Stimulated activated naive CD8-positive, alpha-beta T cell treated with anti-CD3 and anti-CD28 coated beads, Interleukin-15, amount 100 ng/mL, for 72 hours (primary cell): ENCODE results near the gene FKBP8.
"Not testable (repeated sequence)": the region's sequence is repeated elsewhere in the genome, so short reads cannot be mapped to it uniquely, and the experiment has no call there.

ENCODE experiments used
- ATAC-seq: fragments of 150-1000 bp; cut with Tn5 transposase; 2 replicates; pipeline ENCODE4 v1.10.0; 2021; ENCODE audit warnings: mild to moderate bottlenecking, moderate library complexity
- DNase-seq, 2 donors: peaks; one replicate each; pipeline ENCODE4 v3.0.0; 2021 to 2022
- H3K27ac Mint-ChIP-seq, 2 donors: one replicate each; pipeline ENCODE4 v1.8.0; 2022; ENCODE audit warnings: mild to moderate bottlenecking in 2 of 2, mixed read lengths in 2 of 2, moderate library complexity in 2 of 2
- H3K27me3 Mint-ChIP-seq: one replicate; pipeline ENCODE4 v1.8.0; 2022; ENCODE audit warnings: mixed read lengths
- H3K4me1 Mint-ChIP-seq: one replicate; pipeline ENCODE4 v1.8.0; 2022; ENCODE audit warnings: mild to moderate bottlenecking, mixed read lengths
- H3K4me3 Mint-ChIP-seq, 2 donors: one replicate each; pipeline ENCODE4 v1.8.0; 2022; ENCODE audit warnings: mild to moderate bottlenecking in 2 of 2, mixed read lengths in 2 of 2, moderate library complexity in 1 of 2
- H3K9me3 Mint-ChIP-seq, 2 donors: one replicate each; pipeline ENCODE4 v1.8.0; 2022; ENCODE audit warnings: mixed read lengths in 2 of 2

Gene FKBP8

DNA sequence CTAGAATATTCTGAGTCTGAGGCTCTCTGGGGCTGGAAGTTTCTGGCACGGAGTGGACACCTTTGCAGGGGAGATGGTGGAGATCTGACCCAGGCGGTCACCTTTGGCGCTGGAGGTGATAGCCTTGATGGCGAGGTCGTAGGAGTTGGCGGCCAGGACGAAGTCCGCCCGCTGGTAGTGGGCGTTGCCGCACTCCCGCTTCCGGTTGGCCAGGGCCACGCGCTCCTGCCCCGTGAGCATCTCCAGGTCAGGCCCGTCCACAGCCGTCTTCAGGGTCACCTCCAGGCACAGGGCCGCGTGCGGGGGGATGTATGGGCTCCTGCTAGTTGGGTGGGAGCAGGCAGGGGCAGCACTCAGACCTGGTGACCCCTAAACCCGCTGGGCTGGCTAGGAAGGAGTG, 5.3 kb downstream of the FKBP8 start:
- Mint-ChIP-seq H3K4me3 (no peak overlapping the region), H3K27ac (no peak overlapping the region), H3K4me1 (peaks cover 17% of the 10 kb centered on the region), H3K27me3 (no peaks in the 10 kb centered on the region), H3K9me3 (no peaks in the 10 kb centered on the region)
- ATAC-seq, result no peak
- DNase-seq, result no peak

- no peak overlapping the region for H3K27ac Mint-ChIP-seq
- H3K9me3 Mint-ChIP-seq, result no peaks in the 10 kb centered on the region
- no peak for DNase-seq
- H3K4me1 Mint-ChIP-seq, result peaks cover 13% of the 10 kb centered on the region
- no peaks in the 10 kb centered on the region for H3K27me3 Mint-ChIP-seq
- ATAC-seq, result no peak
- no peak overlapping the region for H3K4me3 Mint-ChIP-seq
Measured at GRCh38 chr19:18537431-18537830, 5.9 kb downstream of the FKBP8 start.

DNA sequence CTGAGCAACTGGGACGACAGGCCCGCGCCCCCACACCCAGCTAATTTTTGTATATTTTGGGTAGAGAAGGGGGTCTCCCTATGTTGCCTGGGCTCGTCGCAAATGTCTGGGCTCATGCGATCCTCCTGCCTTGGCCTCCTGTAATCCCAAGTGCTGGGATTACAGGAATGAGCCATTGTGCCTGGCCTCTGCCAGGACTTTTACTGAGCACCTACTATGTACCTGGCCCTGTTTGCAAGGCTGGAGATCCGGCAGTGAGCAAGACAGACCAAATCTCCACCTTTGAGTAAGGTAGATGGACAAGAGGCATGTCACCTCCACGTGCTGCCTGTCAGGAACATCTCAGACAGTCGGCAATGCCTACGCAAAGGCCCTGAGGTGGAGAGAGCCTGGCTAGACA, 6.9 kb downstream of the FKBP8 start:
- DNase-seq (no peak), ATAC-seq (no peak)
- Mint-ChIP-seq H3K27me3 (no peaks in the 10 kb centered on the region), H3K4me3 (no peak overlapping the region), H3K4me1 (peaks cover 4% of the 10 kb centered on the region), H3K9me3 (no peaks in the 10 kb centered on the region), H3K27ac (no peak overlapping the region)

DNA sequence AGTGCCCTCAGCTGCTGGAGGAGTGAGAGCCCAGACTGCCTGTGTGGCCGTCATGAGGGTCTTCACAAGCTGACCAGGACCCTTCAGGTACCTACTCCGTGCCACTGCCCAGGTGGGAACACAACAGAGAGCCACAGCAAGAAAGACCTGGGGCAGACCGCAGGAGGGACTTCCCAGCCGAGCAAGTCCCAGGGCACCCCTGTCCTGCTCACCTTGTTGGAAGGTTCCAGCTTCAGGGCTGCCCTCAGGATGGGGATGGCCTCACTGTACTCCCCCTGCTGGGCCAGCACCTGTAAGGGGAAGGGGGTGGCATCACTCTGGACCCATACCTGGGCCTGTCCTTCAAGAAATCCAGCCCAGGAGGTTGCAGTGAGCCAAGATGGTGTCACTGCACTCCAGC, 10.3 kb downstream of the FKBP8 start:
- ATAC-seq (no peak), DNase-seq (no peak)
- no peaks in the 10 kb centered on the region for H3K27me3 Mint-ChIP-seq
- no peak overlapping the region for H3K27ac Mint-ChIP-seq
- H3K9me3 Mint-ChIP-seq, result no peaks in the 10 kb centered on the region
- H3K4me3 Mint-ChIP-seq, result no peak overlapping the region
- H3K4me1 Mint-ChIP-seq, result no peaks in the 10 kb centered on the region

DNA sequence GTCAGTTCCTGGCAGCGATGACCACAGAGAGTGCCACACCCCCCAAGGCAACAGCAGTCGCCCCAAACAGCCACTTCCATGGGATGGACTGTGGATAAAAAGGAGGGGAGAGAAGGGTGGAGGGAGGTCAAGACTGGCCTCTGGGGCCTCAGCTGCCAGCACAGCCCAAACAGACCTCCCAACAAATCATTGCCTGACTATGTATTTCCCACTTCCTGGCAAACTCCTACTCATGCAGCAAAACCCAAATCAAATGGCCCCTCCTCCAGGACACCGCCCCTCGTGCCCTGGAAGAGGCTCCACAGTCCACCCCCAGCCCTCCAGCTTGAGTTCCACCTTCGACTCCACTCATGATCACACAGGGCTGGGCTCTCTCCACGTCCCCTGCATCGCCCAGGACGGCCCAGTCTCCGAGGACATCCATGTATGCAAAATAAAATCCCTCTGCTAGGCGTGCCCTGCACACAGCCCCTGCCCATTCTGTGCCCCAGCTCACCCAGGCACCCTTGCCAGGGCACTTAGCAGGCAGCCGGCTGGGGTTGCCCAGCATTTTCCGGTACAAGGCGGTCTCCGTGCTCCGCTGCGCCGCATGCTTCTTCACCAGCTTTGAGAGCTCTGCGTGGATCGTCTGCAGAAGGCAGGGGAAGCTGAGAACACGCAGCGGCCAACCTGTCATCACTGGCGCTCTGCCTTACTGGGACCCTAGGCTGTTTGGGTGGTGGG, 11.0 kb downstream of the FKBP8 start:
- DNase-seq, result no peak
- no peak overlapping the region for H3K4me3 Mint-ChIP-seq
- peak overlapping the region in 1 of 2 donors; percentile 67 for H3K27ac Mint-ChIP-seq
- no peaks in the 10 kb centered on the region for H3K9me3 Mint-ChIP-seq
- peak; percentile 12 for ATAC-seq
- no peaks in the 10 kb centered on the region for H3K4me1 Mint-ChIP-seq
- no peaks in the 10 kb centered on the region for H3K27me3 Mint-ChIP-seq

DNA sequence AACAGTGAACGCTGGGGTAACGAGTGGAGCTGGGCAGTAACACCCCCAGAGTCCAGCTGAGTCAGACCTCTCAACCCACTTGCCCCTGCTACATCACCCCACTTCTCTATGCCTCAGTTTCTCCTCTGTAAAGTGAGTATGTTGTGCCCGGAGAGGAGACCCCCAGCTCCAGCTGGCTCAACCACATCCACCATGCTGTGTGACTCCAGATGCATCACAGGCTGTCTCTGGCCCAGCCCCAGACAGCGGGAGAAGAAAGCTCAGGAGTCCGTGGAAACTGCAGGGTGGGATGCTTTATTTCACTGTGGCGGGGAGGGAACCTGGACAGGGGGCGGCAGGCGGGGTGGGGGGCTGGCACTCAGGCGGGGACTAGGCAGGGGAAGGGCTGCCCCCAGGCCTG, 11.9 kb downstream of the FKBP8 start:
- Mint-ChIP-seq H3K27ac (no peak overlapping the region), H3K9me3 (no peaks in the 10 kb centered on the region), H3K27me3 (no peaks in the 10 kb centered on the region), H3K4me1 (no peaks in the 10 kb centered on the region), H3K4me3 (no peak overlapping the region)
- DNase-seq (no peak), ATAC-seq (no peak)

- no peak for DNase-seq
- ATAC-seq, result no peak
- no peaks in the 10 kb centered on the region for H3K9me3 Mint-ChIP-seq
- H3K27me3 Mint-ChIP-seq, result no peaks in the 10 kb centered on the region
- no peak overlapping the region for H3K27ac Mint-ChIP-seq
- H3K4me3 Mint-ChIP-seq, result no peak overlapping the region
- no peaks in the 10 kb centered on the region for H3K4me1 Mint-ChIP-seq
Measured at GRCh38 chr19:18529782-18530181, 13.6 kb downstream of the FKBP8 start.

- no peak for DNase-seq
- H3K27me3 Mint-ChIP-seq, result no peaks in the 10 kb centered on the region
- H3K9me3 Mint-ChIP-seq, result no peaks in the 10 kb centered on the region
- no peak overlapping the region for H3K4me3 Mint-ChIP-seq
- H3K4me1 Mint-ChIP-seq, result peaks cover 6% of the 10 kb centered on the region
- no peak overlapping the region for H3K27ac Mint-ChIP-seq
- ATAC-seq, result no peak
Measured at GRCh38 chr19:18526316-18526715, 17.1 kb downstream of the FKBP8 start.

DNA sequence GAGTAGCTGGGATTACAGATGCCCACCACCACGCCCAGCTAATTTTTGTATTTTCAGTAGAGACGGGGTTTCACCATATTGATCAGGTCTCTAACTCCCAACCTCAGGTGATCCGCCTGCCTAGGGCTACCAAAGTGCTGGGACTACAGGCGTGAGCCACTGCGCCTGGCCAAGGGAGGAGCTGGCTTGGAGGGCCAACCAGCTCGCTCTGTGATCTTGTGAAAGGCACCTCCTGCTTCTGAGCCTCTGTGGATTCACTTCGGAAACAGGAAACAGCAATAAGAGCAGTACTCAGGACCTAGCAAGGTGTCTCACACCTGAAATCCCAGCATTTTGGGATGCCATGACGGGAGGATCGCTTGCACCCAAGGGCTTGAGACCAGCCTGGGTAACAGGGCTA, 19.5 kb downstream of the FKBP8 start:
- Mint-ChIP-seq H3K9me3 (no peaks in the 10 kb centered on the region), H3K27ac (peak overlapping the region in 1 of 2 donors; percentile 57), H3K4me3 (peak overlapping the region in 1 of 2 donors; percentile 22), H3K27me3 (no peaks in the 10 kb centered on the region), H3K4me1 (peaks cover 12% of the 10 kb centered on the region)
- DNase-seq, result no peak
- ATAC-seq, result no peak

GRCh38 chr19:18522862-18523440, 20.4 kb downstream of the FKBP8 start:
- Mint-ChIP-seq H3K27ac (peak overlapping the region; percentile 99 to 100), H3K4me3 (peak overlapping the region; percentile 89 to 90), H3K4me1 (peaks cover 20% of the 10 kb centered on the region)
- not testable (repeated sequence) for ATAC-seq, H3K27me3 Mint-ChIP-seq, DNase-seq, H3K9me3 Mint-ChIP-seq

DNA sequence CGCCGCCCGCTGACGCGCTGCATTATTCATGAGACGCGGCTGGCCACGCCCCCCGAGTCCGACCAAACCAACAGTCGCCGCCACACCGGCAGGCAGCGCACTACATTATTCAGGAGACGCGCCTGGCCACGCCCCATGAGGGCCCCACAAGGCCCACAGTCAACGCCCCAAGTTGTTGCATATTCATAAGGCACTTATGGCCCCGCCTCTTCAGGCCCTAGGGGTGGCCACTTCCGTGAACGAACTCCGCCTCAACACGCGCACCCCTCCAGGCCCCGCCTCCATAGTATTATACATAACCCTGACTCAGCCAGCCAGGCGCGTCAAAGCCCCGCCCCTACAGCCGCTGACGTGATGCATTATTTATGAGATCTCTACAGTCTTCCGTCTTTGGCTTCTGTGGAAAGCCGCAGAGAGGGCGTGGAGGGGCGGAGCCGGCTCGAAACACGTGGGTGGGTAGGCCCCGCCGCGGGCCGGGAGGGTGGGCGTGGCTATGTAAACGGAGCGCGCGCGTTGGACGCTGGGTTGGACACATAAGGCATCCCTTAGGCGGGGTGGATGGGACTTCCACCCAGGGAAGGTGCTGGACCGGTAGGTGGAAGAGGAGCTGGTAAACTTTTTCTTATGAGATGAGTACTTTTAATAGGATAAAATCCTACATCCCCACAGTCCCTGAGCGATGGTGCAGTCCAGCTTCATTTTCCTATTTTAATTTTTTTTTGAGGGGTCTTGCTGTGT, 21.1 kb downstream of the FKBP8 start:
- peak overlapping the region; percentile 89 to 90 for H3K4me3 Mint-ChIP-seq
- DNase-seq (peak; percentile 100), ATAC-seq (peak; percentile 92)
- H3K4me1 Mint-ChIP-seq, result peaks cover 24% of the 10 kb centered on the region
- H3K27ac Mint-ChIP-seq, result peak overlapping the region; percentile 99 to 100
- no peaks in the 10 kb centered on the region for H3K9me3 Mint-ChIP-seq
- no peaks in the 10 kb centered on the region for H3K27me3 Mint-ChIP-seq

DNA sequence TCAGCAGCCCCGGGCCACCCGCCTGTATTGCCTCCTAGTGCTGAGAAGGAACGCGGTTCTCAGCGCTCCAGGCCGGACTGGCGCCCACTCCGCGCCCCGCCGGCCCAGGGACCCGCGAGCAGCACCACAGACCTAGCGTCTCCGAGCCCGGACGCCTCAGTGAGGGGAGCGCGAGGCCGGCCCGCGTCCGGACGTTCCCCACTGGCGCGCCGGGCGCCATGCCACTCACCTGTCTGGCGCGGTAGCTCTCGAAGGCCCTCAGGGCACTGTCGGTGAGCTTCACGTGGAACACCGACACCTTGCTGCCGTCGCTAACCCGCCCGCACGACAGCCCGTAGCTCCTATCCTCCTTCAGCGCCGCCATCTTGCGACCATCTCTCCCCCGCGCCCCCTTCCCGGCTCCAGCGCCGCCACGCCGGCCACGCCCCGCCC, 21.7 kb downstream of the FKBP8 start, which contains the start of gene ELL:
Gene ELL (minus strand): TSS at position 379 of the 432 bp plus-strand sequence. CDS start 15 bp downstream, at position 364.
- no peak for DNase-seq
- Mint-ChIP-seq H3K4me3 (peak within 1 kb of the TSS; percentile 89 to 90), H3K9me3 (no peaks in the 10 kb centered on the region), H3K27ac (peak within 1 kb of the TSS; percentile 99 to 100), H3K27me3 (no peaks in the 10 kb centered on the region), H3K4me1 (peaks cover 29% of the 10 kb centered on the region)
- peak; percentile 15 for ATAC-seq

- H3K27me3 Mint-ChIP-seq, result no peaks in the 10 kb centered on the region
- H3K27ac Mint-ChIP-seq, result peak overlapping the region; percentile 89 to 96
- ATAC-seq (no peak), DNase-seq (peak; percentile 34 to 41)
- peaks cover 35% of the 10 kb centered on the region for H3K4me1 Mint-ChIP-seq
- no peaks in the 10 kb centered on the region for H3K9me3 Mint-ChIP-seq
- peak overlapping the region; percentile 89 to 90 for H3K4me3 Mint-ChIP-seq
Measured at GRCh38 chr19:18520848-18521691, 22.3 kb downstream of the FKBP8 start.

GRCh38 chr19:18519962-18520847, 23.2 kb downstream of the FKBP8 start:
- peak; percentile 55 to 63 for DNase-seq
- Mint-ChIP-seq H3K27ac (peak overlapping the region; percentile 89 to 96), H3K27me3 (no peaks in the 10 kb centered on the region), H3K9me3 (no peaks in the 10 kb centered on the region), H3K4me3 (peak overlapping the region; percentile 89 to 90), H3K4me1 (peaks cover 44% of the 10 kb centered on the region)
- no peak for ATAC-seq
